ENCODE measurements around the gene FOXF1. TPM values are rescaled to one million over a fixed set of nuclear protein-coding genes. Genes with fewer than 3 reads are reported as not detected.

Gene FOXF1
- total and polyA plus RNA-seq, 12 donors, result 0.07 to 0.64 (median 0.27) TPM; not detected in 3

DNA sequence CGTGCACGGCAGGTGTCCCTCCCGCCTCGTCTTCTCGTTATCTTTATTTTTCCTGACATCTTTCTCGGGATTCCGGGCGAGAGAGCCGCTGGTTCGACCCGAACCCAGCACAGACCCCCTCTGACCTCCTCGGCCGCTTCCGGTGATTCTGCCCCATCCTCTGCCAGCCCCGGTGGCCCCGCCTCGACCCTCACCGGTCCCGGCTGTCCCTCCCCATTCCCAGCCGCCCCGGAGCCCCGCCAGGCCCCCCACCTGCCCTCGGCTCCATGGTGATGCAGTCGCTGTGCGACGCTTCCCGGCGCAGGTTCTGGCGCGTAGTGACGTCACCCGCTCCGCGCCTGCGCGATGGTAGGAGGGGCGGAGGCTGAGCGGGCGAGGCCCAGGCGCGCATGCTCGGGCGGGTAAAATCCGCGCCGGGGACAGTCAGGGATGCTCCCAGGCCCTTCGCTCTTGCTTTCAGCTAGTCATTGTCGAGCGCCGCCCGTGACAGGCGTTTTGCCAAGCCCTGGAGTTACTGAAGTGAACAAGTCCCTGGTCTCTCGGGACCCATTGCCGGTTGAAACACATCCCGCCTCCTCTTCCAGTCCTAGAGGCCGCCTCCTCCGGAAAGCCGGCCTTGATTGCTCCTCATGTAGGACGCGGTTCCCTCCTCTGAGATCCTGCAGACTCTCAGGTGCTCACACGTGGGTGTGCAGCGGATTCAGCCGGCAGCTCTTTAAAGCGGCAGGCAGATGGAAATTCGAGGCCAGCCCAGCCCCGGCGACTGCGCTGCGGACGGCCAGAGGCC is 44.8 kb downstream of the FOXF1 start, which contains the start of gene MTHFSD:
Gene MTHFSD, minus strand, starts transcription at position 319 of the 787 bp plus-strand sequence. Its CDS starts 51 bp downstream, at position 268.
- 0 to 4% (median 2%) methylated on average over 21 to 70 of the region's 70 CpGs for WGBS, 4 donors
- Histone ChIP-seq H3K27ac (peak within 1 kb of the TSS in 4 of 5 donors; percentile 64 to 90 (median 85)), H3K4me3 (peak within 1 kb of the TSS; percentile 68 to 94 (median 90)), H3K27me3 (peaks cover 3% of the 10 kb centered on the region), H3K4me1 (replicated peaks in 1 of 2) (peaks cover 7 to 11% of the 10 kb centered on the region in 2 donors), H3K36me3 (replicated peaks in 1 of 2) (no peaks in the 10 kb centered on the region), H3K9me3 (replicated peaks in 1 of 3) (no peaks in the 10 kb centered on the region)
- TF ChIP-seq POLR2A (IDR thresholded peaks at IDR 0.05), result peak; percentile 63 to 72
- TF ChIP-seq, protein P1, sequence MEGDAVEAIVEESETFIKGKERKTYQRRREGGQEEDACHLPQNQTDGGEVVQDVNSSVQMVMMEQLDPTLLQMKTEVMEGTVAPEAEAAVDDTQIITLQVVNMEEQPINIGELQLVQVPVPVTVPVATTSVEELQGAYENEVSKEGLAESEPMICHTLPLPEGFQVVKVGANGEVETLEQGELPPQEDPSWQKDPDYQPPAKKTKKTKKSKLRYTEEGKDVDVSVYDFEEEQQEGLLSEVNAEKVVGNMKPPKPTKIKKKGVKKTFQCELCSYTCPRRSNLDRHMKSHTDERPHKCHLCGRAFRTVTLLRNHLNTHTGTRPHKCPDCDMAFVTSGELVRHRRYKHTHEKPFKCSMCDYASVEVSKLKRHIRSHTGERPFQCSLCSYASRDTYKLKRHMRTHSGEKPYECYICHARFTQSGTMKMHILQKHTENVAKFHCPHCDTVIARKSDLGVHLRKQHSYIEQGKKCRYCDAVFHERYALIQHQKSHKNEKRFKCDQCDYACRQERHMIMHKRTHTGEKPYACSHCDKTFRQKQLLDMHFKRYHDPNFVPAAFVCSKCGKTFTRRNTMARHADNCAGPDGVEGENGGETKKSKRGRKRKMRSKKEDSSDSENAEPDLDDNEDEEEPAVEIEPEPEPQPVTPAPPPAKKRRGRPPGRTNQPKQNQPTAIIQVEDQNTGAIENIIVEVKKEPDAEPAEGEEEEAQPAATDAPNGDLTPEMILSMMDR (IDR thresholded peaks at IDR 0.05), result no peak
- DNase-seq, result peak; percentile 91 to 96 (median 94)
- intact Hi-C loops (cut with DNase I), result no loop called here

DNA sequence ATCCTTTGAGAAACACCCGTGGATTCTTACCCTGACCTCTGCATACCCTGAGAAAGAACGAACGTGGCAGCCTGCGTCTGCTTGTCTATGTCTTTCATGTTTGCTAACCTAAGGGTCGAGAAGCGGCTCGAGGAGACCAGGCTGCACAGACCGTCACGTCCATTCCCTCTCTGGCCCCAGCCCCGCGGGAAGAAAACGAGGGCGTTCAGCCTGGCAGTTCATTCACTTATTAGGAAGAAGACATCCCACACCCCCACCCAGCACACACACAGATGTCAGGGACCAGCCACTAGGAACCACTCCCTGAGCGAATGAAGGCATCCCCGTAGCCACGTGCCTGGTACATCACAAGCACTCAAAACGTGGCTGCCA is 45.4 kb downstream of the FOXF1 start:
- H3K4me3 ChIP-seq, result peak overlapping the region in 2 of 4 donors; percentile 93 to 94
- peak in 1 of 7 donors; percentile 65 for DNase-seq
- intact Hi-C loops (cut with DNase I), result no loop called here
- 27 to 37% (median 32%) methylated on average over 10 to 17 of the region's 17 CpGs for WGBS, 4 donors
- H3K9me3 ChIP-seq (replicated peaks in 1 of 3), result no peaks in the 10 kb centered on the region
- no peaks in the 10 kb centered on the region for H3K36me3 ChIP-seq (replicated peaks in 1 of 2)
- TF ChIP-seq POLR2A (IDR thresholded peaks at IDR 0.05), result no peak
- TF ChIP-seq, protein P1 (IDR thresholded peaks at IDR 0.05), result no peak
- peaks cover 3% of the 10 kb centered on the region for H3K27me3 ChIP-seq
- peaks cover 7 to 11% of the 10 kb centered on the region in 2 donors for H3K4me1 ChIP-seq (replicated peaks in 1 of 2)
- H3K27ac ChIP-seq, result peak overlapping the region in 2 of 5 donors; percentile 85 to 90

DNA sequence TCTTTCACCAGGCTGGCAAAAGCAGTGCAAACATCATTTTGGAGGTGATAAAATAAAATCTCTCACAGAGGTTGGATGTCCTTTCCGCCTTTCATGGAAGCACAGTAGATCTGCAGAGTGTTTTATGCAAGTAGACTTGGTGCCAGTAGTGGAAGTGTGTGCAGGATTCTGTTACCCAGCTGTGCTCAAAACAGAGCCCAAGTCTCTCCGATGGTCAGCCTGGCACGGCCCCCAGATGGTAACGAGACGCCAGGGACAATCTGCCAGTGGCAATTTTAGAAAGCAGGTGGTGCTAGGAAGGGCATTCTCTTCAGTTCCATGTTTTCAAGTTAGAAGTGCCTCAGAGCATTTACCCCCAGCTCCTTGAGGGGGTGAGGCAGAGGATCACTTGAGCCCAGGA is 46.2 kb downstream of the FOXF1 start:
- intact Hi-C loops (cut with DNase I), result no loop called here
- Histone ChIP-seq H3K4me3 (no peak overlapping the region), H3K9me3 (replicated peaks in 1 of 3) (no peaks in the 10 kb centered on the region), H3K4me1 (replicated peaks in 1 of 2) (peaks cover 7 to 11% of the 10 kb centered on the region in 2 donors), H3K27ac (no peak overlapping the region), H3K27me3 (peaks cover 3% of the 10 kb centered on the region), H3K36me3 (replicated peaks in 1 of 2) (no peaks in the 10 kb centered on the region)
- WGBS, 4 donors, result 61 to 90% (median 66%) methylated on average over 5 of the region's 5 CpGs
- no peak for TF ChIP-seq POLR2A (IDR thresholded peaks at IDR 0.05)
- TF ChIP-seq, protein P1 (IDR thresholded peaks at IDR 0.05), result no peak
- DNase-seq, result no peak

DNA sequence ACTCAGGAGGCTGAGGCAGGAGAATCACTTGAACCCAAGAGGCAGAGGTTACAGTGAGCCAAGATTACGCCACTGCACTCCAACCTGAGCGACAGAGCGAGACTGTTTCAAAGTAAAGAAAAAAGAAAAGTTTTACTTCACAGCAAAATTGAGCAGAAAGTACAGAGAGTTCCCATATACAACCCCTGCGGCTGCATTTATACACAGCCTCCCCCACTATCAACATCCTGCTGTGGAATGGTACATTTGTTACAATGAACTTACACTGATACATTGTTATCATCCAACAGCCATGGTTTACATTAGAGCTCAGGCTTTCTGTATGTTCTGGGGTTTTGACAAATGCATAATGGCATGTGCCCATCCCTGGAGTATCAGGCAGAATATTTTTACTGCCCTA is 47.3 kb downstream of the FOXF1 start:
- intact Hi-C loops (cut with DNase I), result no loop called here
- H3K27me3 ChIP-seq, result peaks cover 3% of the 10 kb centered on the region
- H3K9me3 ChIP-seq (replicated peaks in 1 of 3), result no peaks in the 10 kb centered on the region
- H3K36me3 ChIP-seq (replicated peaks in 1 of 2), result no peaks in the 10 kb centered on the region
- no peak overlapping the region for H3K4me3 ChIP-seq
- 65 to 80% (median 66%) methylated on average over 4 of the region's 4 CpGs for WGBS, 4 donors
- no peak for TF ChIP-seq POLR2A (IDR thresholded peaks at IDR 0.05)
- TF ChIP-seq, protein P1 (IDR thresholded peaks at IDR 0.05), result no peak
- H3K27ac ChIP-seq, result no peak overlapping the region
- DNase-seq, result no peak
- H3K4me1 ChIP-seq (replicated peaks in 1 of 2), result peaks cover 7 to 11% of the 10 kb centered on the region in 2 donors
